GM19239 (cell line): ENCODE measurements around the gene DOCK3.
A peak's percentile ranks its signal among the peaks of the same experiment; 100 is the strongest.
"Not testable (repeated sequence)": the region's sequence is repeated elsewhere in the genome, so short reads cannot be mapped to it uniquely, and the experiment has no call there.

Source experiments
- DNase-seq: peaks from one replicate; pipeline ENCODE4 v3.0.0; 2011; ENCODE audit warnings: low spot score; ENCODE audit not compliant: insufficient read length
- FAIRE-seq: peaks from 2 replicates; lab custom pipeline; 2011; peaks lifted over from hg19 to GRCh38; lab: Jason Lieb, UNC

Gene DOCK3

GRCh38 chr3:51274052-51274451 is 599.3 kb downstream of the DOCK3 start:
- DNase-seq = no peak
- peak; percentile 28 for FAIRE-seq

GRCh38 chr3:51275111-51275805 is 600.5 kb downstream of the DOCK3 start:
- DNase-seq (no peak), FAIRE-seq (no peak)

- DNase-seq (no peak), FAIRE-seq (no peak)
Observed at GRCh38 chr3:51276046-51276445, 601.3 kb downstream of the DOCK3 start.

GRCh38 chr3:51279448-51279847 is 604.7 kb downstream of the DOCK3 start:
- no peak for DNase-seq
- no peak for FAIRE-seq

GRCh38 chr3:51280176-51280575 is 605.4 kb downstream of the DOCK3 start:
- DNase-seq (no peak), FAIRE-seq (no peak)

- DNase-seq = no peak
- no peak for FAIRE-seq
Observed at GRCh38 chr3:51282931-51283330, 608.2 kb downstream of the DOCK3 start.

- DNase-seq (no peak), FAIRE-seq (no peak)
Observed at GRCh38 chr3:51283421-51283820, 608.7 kb downstream of the DOCK3 start.

- FAIRE-seq = peak; percentile 70
Observed at GRCh38 chr3:51295625-51296024, 620.9 kb downstream of the DOCK3 start.

GRCh38 chr3:51297333-51297732 is 622.6 kb downstream of the DOCK3 start:
- no peak for DNase-seq
- FAIRE-seq = no peak

More at GRCh38 chr3:51295625-51296024, 620.9 kb downstream of the DOCK3 start:
- DNase-seq = no peak

GRCh38 chr3:51304230-51304629 is 629.5 kb downstream of the DOCK3 start:
- no peak for FAIRE-seq
- no peak for DNase-seq

- FAIRE-seq (no peak), DNase-seq (no peak)
Observed at GRCh38 chr3:51306093-51306492, 631.4 kb downstream of the DOCK3 start.

GRCh38 chr3:51307458-51307857 is 632.7 kb downstream of the DOCK3 start:
- FAIRE-seq (no peak), DNase-seq (no peak)

GRCh38 chr3:51307945-51308607 is 633.3 kb downstream of the DOCK3 start:
- DNase-seq, FAIRE-seq: not testable (repeated sequence)

- DNase-seq (no peak), FAIRE-seq (no peak)
Observed at GRCh38 chr3:51311055-51311454, 636.3 kb downstream of the DOCK3 start.

GRCh38 chr3:51328206-51328605 is 653.5 kb downstream of the DOCK3 start:
- FAIRE-seq = no peak
- no peak for DNase-seq

GRCh38 chr3:51330046-51330445 is 655.3 kb downstream of the DOCK3 start:
- no peak for DNase-seq
- FAIRE-seq = no peak

- FAIRE-seq = no peak
- DNase-seq = no peak
Observed at GRCh38 chr3:51332156-51332555, 657.4 kb downstream of the DOCK3 start.

- DNase-seq = no peak
- FAIRE-seq = no peak
Observed at GRCh38 chr3:51333021-51333420, 658.3 kb downstream of the DOCK3 start.

- no peak for FAIRE-seq
- no peak for DNase-seq
Observed at GRCh38 chr3:51336261-51336660, 661.5 kb downstream of the DOCK3 start.

GRCh38 chr3:51337666-51338065 is 662.9 kb downstream of the DOCK3 start:
- no peak for FAIRE-seq

GRCh38 chr3:51338632-51339031 is 663.9 kb downstream of the DOCK3 start:
- DNase-seq (no peak), FAIRE-seq (no peak)

More at GRCh38 chr3:51337666-51338065, 662.9 kb downstream of the DOCK3 start:
- DNase-seq = no peak
